Measurements from ENCODE around the gene UVSSA.

UVSSA gene

GRCh38 chr4:1398681-1399507 is 51.9 kb downstream of the UVSSA start:
- no peak for DNase-seq

- DNase-seq = no peak
These were observed 52.6 kb downstream of the UVSSA start for GRCh38 chr4:1399508-1400190.

- no peak for DNase-seq
These were observed 53.3 kb downstream of the UVSSA start for GRCh38 chr4:1400191-1400805.

- DNase-seq = no peak
These were observed 53.9 kb downstream of the UVSSA start for GRCh38 chr4:1400831-1401408.

DNA sequence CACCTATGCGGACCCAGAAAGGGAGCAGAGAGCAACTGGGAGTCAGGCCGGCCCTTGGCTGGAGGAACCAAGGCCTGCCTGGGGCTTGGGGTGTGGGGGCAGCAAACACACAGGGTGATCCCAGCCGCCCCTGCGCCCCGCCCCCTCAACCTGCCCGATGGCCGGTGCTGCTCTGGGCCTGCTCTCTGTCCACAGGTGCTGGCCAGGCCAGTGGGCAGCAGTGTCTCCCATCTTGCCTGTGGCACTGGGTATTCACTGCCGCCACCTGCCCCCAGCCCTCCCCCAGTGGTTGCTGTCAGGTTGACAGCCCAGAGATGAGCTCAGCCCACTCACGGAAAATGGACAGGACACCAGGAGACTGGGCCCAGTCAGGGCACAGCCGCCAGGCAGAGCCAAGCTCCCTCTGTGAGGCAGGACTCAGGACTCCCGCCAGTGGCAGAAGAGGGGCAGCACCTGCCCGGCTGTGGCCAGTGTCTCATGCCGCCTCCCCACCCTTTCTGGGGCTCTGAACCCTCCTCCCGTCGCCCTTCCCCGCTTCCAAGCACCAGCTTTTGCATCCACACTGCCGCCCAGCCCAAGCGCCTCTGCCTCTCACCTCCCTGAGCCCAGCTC is 54.5 kb downstream of the UVSSA start:
- no peak for DNase-seq

DNA sequence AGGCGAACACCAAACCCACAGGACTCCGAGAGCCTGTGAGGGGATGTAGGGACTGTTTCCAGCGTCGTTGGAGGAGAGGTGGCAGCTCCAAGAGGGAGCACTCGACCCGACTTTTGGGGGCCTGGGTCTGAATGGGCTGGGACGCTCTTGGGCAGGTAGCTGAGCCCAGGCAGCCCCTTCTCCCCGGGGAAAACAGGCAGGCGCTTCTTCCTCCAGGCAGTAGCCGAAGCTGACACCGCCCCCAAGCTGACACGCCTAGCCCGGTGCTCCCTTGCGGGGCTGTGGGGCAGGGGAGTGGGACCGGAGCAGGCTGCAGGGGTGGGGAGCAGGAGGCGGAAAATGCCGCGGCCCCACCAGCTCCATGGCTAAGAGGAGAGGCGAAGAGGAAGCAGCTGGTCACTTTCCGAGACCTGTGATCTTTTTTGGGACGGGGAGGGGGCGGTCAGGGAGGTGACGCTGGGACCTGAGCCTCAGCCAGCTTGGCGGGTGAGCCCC is 55.1 kb downstream of the UVSSA start:
- DNase-seq = no peak

GRCh38 chr4:1402516-1403091 is 55.6 kb downstream of the UVSSA start:
- DNase-seq = no peak

DNA sequence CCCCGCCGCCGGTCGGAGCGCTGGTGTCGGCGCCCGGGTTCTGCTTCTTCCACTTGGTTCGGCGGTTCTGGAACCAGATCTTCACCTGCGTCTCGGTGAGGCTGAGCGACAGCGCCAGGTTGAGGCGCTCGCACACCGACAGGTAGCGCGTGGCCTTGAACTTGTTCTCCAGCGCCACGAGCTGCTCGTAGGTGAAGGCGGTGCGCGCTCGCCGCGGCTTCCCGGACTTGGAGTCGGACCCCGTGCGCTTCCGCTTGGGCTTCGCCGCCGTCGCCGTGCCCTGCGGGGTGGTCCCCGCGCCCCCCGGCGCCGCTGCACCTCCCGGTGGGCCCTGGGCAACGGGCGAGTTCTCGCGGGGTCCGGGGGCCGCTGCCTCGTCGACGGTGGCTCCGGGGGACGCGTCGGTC is 56.2 kb downstream of the UVSSA start:
- no peak for DNase-seq

- no peak for DNase-seq
These were observed 56.9 kb downstream of the UVSSA start for GRCh38 chr4:1403591-1404572.

DNA sequence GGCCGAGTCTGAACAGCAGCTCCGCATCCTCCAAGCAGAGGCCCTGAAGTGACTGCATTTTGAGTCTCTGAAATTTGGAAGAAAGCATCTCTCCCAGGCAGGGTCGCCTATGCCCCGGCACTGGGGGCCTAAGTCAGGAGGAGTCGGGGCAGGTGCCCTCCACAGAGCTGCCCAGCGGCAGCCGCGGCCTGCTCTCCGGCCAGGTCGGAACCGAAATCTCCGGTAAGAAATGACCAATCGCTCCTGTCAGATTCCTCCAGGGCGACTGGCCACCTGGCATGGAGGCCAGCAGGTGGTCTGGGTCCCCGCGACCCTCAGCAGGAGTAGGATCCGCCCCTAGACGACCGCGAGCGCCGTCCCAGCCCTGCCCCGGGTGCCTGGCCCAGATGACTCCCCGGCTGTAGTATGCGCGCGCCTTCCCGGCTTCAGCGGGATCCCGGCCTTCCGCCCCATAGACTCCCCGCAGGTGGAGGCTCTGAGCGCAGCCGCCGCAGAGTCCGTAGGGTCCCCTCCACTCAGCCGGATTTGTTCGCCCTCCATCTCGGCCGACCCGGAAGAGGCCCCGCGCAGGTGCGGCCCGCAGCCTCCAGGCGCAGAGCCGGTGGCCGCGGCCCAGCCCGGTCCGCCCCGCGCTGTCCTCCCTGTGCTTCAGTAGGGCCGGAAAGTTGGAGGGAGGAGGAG is 57.7 kb downstream of the UVSSA start:
- no peak for DNase-seq

DNA sequence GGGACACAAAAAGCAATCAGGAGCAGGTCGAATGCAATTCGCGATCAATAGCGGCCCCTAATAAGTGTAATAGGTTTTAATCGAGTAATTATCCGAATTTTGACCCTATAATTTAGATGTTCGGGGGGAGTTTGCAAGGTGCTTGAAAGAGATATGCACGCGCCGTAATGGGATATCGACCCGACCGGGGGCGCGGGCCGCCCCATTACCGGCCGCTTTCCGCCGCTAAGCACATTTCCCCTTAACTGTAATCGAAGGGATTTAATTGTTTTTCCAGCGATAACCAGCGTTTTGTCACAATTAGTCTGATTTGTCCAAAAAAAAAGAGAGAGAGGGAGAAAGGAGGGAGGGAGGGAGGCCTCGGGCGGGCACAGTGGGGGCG is 58.2 kb downstream of the UVSSA start:
- DNase-seq = no peak

- no peak for DNase-seq
These were observed 58.8 kb downstream of the UVSSA start for GRCh38 chr4:1405636-1406393.

DNA sequence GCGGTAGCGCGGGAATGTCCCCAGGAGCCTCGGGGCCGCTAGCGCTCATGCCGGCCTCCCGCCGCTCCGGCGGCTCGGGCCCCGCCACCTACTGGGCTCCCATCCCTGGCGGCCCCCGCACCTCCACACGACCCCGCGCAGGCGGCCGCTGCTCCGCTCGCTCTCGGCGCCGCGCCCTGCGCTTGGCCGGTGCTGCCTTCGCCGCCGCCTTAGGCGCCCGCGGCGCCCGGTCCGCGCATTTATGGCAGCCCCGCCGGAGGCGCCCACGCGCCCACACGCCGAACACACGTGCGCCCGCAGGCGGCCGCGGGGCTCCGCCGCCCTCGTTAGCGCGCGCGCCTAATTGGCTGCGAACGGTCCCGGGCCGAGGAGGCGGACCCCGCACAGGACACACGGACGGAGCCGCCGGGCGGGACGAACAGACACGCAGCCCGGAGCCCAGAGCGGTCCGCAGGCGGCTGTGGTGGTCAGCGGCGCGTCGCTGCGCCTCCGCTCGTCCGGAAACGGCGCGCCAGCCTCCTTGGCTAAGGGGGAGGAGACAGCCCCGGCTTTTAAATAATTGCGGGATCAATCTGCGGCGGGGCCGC is 59.5 kb downstream of the UVSSA start, which contains the start of gene NKX1-1:
Gene NKX1-1, minus strand, starts transcription at position 49 of the 587 bp plus-strand sequence. Its CDS starts 0 bp downstream, at position 49.
- DNase-seq = no peak

- no peak for DNase-seq
These were observed 60.1 kb downstream of the UVSSA start for GRCh38 chr4:1406981-1407656.

GRCh38 chr4:1407657-1408333 is 60.8 kb downstream of the UVSSA start:
- no peak for DNase-seq

DNA sequence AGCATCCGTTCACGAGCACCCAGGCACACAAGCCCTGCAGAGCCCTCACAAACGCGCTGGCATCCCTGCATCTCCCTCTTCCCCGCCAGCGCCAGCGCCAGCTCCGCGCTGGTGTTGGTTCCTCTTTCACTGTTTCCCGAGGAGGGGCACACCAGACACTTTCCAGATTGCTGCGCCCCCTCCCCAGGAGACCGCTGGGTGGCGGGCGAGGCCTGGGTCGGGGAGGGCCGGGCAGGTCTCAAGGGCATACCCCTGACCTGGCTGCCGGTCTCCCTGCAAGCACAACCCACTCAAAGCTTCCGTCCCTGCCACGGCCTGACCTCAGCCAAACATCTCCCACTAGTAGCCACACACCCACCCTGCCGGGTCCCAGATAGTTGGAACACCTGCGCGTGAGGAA is 61.4 kb downstream of the UVSSA start:
- DNase-seq = no peak

DNA sequence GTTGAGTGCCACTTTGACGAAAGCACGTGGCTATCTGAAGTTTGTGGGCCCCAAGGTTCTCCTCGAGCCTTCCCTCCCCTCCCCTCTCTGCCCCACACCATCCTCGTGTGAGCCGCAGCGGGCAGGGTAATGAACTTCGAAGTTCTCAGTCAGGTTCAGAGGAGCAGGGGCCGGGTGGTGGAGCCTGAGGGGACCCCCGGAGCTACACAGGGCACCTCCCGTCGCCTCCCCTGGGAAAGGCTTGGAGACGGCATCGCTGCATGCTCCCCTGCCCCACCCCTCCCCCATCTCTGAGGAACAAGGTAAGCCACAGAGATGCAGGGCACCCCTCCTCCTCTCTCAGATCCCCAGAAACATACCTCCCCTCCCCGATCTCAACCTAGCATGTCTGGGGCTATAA is 62.1 kb downstream of the UVSSA start:
- DNase-seq = no peak

Data from effector CD8-positive, alpha-beta T cell (primary cell).